Calu3 (cell line): ENCODE measurements around the gene XRRA1. TPM values are rescaled to one million over a fixed set of nuclear protein-coding genes. Genes with fewer than 3 reads are reported as not detected.
"Not testable (repeated sequence)": the region's sequence is repeated elsewhere in the genome, so short reads cannot be mapped to it uniquely, and the experiment has no call there.

Experiments used
- BruUV-seq: library from RNA; stranded (reverse); fragments of 400-500 nt; replicated peaks from 2 replicates; lab custom pipeline; 2021; lab: Mats Ljungman, UMichigan
- CTCF ChIA-PET: fragments of 300-600 bp; sonication (Branson Sonifier 250); formaldehyde crosslinking; loops from one replicate; lab custom pipeline; 2022; ENCODE audit warnings: antibody characterized with exemption; lab: Charles Lee
- DNase-seq: peaks from one replicate; pipeline ENCODE4 v3.0.0; 2022
- H3K27ac Mint-ChIP-seq: one replicate; pipeline ENCODE4 v1.8.0; 2022; ENCODE audit warnings: mixed read lengths; ENCODE audit not compliant: unreplicated experiment
- H3K27me3 Mint-ChIP-seq: one replicate; pipeline ENCODE4 v1.8.0; 2022; ENCODE audit warnings: mixed read lengths; ENCODE audit not compliant: unreplicated experiment
- H3K36me3 Mint-ChIP-seq: one replicate; pipeline ENCODE4 v1.8.0; 2022; ENCODE audit warnings: mild to moderate bottlenecking, moderate library complexity, mixed read lengths; ENCODE audit not compliant: insufficient read depth, unreplicated experiment
- H3K4me1 Mint-ChIP-seq: one replicate; pipeline ENCODE4 v1.8.0; 2022; ENCODE audit warnings: mild to moderate bottlenecking, low read depth, mixed read lengths; ENCODE audit not compliant: unreplicated experiment
- H3K4me3 Mint-ChIP-seq: one replicate; pipeline ENCODE4 v1.8.0; 2022; ENCODE audit warnings: mild to moderate bottlenecking, low read depth, moderate library complexity, mixed read lengths; ENCODE audit not compliant: unreplicated experiment
- H3K9me3 Mint-ChIP-seq: one replicate; pipeline ENCODE4 v1.8.0; 2022; ENCODE audit warnings: low read depth, mixed read lengths; ENCODE audit not compliant: unreplicated experiment
- intact Hi-C: fragments of 100-400 bp; cut with micrococcal nuclease; formaldehyde crosslinking; loops from one replicate; pipeline ENCODE4 v1.10.0; 2022; ENCODE audit not compliant: unreplicated experiment
- total RNA-seq: library from RNA; stranded (reverse); gene quantifications from 2 replicates; pipeline ENCODE4 v1.2.3, GENCODE V29; 2022
- TF ChIP-seq, protein P1 (sequence below): fragments of 200-600 bp; IDR thresholded peaks from one replicate; pipeline ENCODE4 v1.8.0; 2022; ENCODE audit warnings: antibody characterized with exemption; ENCODE audit not compliant: unreplicated experiment

The XRRA1 gene
- total RNA-seq, 1 experiment from 2014 or later, result 20.1 TPM

DNA sequence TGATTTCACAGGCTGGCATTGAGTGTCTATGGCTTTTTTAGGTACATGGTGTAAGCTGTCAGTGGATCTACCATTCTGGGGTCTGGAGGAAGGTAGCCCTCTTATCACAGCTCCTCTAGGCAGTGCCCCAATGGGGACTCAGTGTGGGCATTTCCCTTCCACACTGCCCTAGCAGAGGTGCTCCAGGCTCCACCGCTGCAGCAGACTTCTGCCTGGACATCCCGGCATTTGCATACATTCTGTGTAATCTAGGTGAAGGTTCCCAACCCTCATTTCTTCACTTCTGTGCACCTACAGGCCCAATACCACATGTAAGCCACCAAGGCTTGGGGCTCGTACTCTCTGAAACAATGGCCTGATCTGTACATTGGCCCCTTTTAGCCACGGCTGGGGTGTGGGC, 122.0 kb downstream of the XRRA1 start:
- H3K27me3 Mint-ChIP-seq, result no peaks in the 10 kb centered on the region
- no peak overlapping the region for H3K27ac Mint-ChIP-seq
- peaks cover 28% of the 10 kb centered on the region for H3K36me3 Mint-ChIP-seq
- intact Hi-C loops, result no loop called here
- BruUV-seq, result no TSS peak
- TF ChIP-seq, protein P1, sequence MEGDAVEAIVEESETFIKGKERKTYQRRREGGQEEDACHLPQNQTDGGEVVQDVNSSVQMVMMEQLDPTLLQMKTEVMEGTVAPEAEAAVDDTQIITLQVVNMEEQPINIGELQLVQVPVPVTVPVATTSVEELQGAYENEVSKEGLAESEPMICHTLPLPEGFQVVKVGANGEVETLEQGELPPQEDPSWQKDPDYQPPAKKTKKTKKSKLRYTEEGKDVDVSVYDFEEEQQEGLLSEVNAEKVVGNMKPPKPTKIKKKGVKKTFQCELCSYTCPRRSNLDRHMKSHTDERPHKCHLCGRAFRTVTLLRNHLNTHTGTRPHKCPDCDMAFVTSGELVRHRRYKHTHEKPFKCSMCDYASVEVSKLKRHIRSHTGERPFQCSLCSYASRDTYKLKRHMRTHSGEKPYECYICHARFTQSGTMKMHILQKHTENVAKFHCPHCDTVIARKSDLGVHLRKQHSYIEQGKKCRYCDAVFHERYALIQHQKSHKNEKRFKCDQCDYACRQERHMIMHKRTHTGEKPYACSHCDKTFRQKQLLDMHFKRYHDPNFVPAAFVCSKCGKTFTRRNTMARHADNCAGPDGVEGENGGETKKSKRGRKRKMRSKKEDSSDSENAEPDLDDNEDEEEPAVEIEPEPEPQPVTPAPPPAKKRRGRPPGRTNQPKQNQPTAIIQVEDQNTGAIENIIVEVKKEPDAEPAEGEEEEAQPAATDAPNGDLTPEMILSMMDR, result no peak
- no peaks in the 10 kb centered on the region for H3K4me1 Mint-ChIP-seq
- CTCF ChIA-PET, result no interaction called here
- H3K9me3 Mint-ChIP-seq, result peaks cover 13% of the 10 kb centered on the region
- no peak for DNase-seq
- no peak overlapping the region for H3K4me3 Mint-ChIP-seq

DNA sequence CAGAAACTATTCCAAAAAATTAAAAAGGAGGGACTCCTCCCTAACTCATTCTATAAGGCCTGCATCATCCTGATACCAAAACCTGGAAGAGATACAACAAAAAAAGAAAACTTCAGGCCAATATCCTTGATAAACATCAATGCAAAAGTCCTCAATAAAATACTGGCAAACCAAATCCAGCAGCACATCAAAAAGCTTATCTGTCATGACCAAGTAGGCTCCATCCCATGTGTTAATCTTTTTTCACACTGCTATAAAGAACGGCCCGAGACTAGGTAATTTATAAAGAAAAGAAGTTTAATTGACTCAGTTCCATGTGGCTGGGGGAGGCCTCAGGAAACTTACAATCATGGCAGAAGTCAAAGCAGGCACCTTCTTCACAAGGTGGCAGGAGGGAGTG, 123.3 kb downstream of the XRRA1 start:
- Mint-ChIP-seq H3K9me3 (peaks cover 13% of the 10 kb centered on the region), H3K36me3 (peaks cover 28% of the 10 kb centered on the region)
- H3K4me1 Mint-ChIP-seq, BruUV-seq, H3K4me3 Mint-ChIP-seq, CTCF ChIA-PET, DNase-seq, H3K27me3 Mint-ChIP-seq, H3K27ac Mint-ChIP-seq, intact Hi-C loops: not testable (repeated sequence)

DNA sequence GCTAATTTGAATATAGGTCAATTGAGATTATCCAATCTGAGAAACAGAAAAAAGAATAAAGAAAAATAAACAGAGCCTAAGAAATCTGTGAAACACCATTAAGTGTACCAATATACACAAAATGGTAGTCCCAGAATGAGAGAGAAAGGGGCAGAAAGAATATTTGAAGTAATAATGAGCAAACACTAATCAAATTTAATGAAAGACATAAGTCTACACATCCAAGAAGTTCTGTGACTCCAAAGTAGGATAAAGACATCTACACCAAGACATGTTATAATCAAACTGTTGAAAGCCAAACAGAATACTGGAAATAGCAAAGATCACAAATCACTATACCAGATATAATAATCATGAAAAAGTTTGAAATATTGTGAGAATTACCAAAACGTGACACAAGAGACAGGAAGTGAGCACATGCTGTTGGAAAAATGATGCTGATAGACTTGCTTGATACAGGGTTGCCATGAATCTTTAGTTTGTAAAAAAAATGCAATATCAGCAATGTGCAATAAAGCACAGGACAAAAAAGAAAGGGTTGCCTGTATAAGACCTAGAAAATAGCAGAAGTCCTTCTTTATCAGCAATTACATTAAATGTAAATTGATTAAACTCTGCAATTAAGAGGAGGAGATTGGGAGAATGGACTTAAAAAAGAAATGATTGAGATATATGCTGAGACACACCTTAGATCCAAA, 124.5 kb downstream of the XRRA1 start:
- Mint-ChIP-seq H3K36me3 (peaks cover 28% of the 10 kb centered on the region), H3K27me3 (no peaks in the 10 kb centered on the region), H3K4me3 (no peak overlapping the region), H3K27ac (no peak overlapping the region), H3K9me3 (peaks cover 13% of the 10 kb centered on the region), H3K4me1 (peaks cover 14% of the 10 kb centered on the region)
- no TSS peak for BruUV-seq
- intact Hi-C loops, result no loop called here
- TF ChIP-seq, protein P1, result no peak
- CTCF ChIA-PET, result interaction anchor here (0.7 kb wide), 1 partner anchor 9 kb away, joined by 3 read pairs; no protein-coding TSS in a partner anchor
- no peak for DNase-seq

DNA sequence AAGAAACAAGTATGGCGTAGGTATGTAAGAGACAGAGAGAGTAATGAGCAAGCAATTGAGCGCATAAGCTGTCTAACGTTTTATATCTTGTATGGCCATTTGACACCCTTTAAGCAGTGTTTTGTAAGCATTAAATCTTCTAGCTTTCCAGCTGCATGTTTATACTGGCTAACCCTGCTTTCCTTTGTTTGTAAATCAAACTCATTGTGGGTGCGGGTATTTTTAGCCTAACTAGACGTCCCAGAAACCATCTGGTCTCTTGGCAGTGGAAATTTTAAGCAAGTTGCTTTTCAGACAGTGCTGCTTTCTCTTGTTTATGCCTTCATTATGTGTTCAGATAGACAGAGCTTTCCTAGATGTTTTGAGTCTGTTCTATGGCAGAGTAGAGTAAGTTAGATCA, 126.7 kb downstream of the XRRA1 start:
- no peaks in the 10 kb centered on the region for H3K27me3 Mint-ChIP-seq
- H3K36me3 Mint-ChIP-seq, result peaks cover 18% of the 10 kb centered on the region
- CTCF ChIA-PET, result no interaction called here
- H3K9me3 Mint-ChIP-seq, result peaks cover 13% of the 10 kb centered on the region
- peaks cover 27% of the 10 kb centered on the region for H3K4me1 Mint-ChIP-seq
- TF ChIP-seq, protein P1, result no peak
- no TSS peak for BruUV-seq
- no peak for DNase-seq
- H3K27ac Mint-ChIP-seq, result no peak overlapping the region
- intact Hi-C loops, result no loop called here
- H3K4me3 Mint-ChIP-seq, result no peak overlapping the region

DNA sequence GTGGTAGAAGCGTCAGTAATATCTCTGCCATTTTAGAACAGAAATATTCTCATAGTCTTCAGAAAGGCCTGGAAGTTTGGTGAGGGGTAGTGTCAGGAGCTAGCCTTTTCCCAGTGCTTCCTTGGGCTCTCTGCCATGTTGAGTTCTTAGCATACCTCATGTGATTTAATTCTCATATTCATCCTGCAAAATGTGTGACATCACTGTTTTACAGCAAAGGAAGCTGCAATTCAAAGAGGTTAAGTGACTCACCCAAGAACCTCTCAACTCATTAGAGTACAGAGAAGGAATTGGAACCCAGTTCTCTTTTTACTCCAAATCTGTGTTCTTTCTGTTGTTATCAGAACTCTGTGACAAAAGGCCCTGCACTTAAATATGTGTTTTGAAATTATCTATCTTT, 128.1 kb downstream of the XRRA1 start:
- no TSS peak for BruUV-seq
- TF ChIP-seq, protein P1, result no peak
- Mint-ChIP-seq H3K36me3 (peaks cover 21% of the 10 kb centered on the region), H3K27ac (peak overlapping the region; percentile 21), H3K4me3 (no peak overlapping the region), H3K27me3 (no peaks in the 10 kb centered on the region), H3K4me1 (peaks cover 40% of the 10 kb centered on the region), H3K9me3 (peaks cover 13% of the 10 kb centered on the region)
- CTCF ChIA-PET, result interaction anchor here (0.6 kb wide), 1 partner anchor 14 kb away, joined by 3 read pairs; no protein-coding TSS in a partner anchor
- intact Hi-C loops, result no loop called here
- no peak for DNase-seq
